Breast epithelium (tissue), 3 donors: Measurements from ENCODE around the gene MDFI.

Experiments
- POLR2A ChIP-seq: fragments of 450-650 bp; IDR thresholded peaks from one replicate; pipeline ENCODE4 v1.6.1; 2016; ENCODE audit warnings: antibody characterized with exemption, mild to moderate bottlenecking, moderate library complexity
- TF ChIP-seq, protein P1 (sequence below), 3 donors: fragments of 450-650 bp; IDR thresholded peaks; one replicate each; pipeline ENCODE4 v1.5.1; 2016 to 2017; ENCODE audit warnings: antibody characterized with exemption in 3 of 3, mild to moderate bottlenecking in 3 of 3, moderate library complexity in 3 of 3

DNA sequence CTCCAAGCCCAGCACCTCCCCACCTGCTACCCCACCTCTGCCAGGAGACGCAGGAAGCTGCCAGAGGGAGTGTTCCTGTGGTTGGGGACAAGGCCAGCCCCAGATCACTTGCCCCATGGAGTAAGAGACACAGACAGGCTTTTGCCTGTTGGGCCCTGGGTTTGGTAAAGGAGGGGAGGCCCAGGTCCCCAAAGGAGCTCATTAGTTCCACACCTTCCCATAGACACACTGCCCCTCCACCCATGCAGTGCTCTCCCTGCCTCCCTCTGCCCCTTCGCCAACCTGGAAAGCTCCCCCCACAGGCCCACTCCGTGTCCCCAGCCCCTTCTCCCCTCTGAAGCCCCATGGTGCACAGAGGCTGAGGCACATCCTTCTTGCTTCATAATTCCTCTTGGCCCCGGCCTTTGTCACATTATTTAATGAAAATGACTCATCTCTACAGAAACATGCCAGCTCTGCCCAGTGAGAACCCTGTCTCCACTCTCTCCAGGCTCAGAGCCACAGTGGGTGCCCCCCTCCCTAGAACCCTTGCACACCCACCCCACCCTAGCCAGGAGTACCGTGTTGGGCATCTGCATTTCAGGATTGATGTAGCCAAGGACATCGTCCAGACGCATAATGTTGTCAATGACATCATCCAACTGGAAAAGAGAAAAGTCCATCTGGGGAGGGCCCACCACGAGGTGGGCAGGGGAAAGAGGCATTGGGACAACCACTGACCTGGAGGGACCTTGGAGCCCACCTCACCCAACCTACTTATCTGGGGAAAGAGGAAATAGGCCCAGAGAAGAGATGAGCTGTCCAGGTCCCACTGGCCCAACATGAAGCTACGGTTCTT is 51.1 kb downstream of the MDFI start:
- no peak for TF ChIP-seq POLR2A
- TF ChIP-seq, protein P1, sequence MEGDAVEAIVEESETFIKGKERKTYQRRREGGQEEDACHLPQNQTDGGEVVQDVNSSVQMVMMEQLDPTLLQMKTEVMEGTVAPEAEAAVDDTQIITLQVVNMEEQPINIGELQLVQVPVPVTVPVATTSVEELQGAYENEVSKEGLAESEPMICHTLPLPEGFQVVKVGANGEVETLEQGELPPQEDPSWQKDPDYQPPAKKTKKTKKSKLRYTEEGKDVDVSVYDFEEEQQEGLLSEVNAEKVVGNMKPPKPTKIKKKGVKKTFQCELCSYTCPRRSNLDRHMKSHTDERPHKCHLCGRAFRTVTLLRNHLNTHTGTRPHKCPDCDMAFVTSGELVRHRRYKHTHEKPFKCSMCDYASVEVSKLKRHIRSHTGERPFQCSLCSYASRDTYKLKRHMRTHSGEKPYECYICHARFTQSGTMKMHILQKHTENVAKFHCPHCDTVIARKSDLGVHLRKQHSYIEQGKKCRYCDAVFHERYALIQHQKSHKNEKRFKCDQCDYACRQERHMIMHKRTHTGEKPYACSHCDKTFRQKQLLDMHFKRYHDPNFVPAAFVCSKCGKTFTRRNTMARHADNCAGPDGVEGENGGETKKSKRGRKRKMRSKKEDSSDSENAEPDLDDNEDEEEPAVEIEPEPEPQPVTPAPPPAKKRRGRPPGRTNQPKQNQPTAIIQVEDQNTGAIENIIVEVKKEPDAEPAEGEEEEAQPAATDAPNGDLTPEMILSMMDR (IDR thresholded peaks at IDR 0.05): no peak
